K562 (cell line): ENCODE data around the gene E2F3. TPM values are rescaled to one million over a fixed set of nuclear protein-coding genes. Genes with fewer than 3 reads are reported as not detected.

Experiments used
- ATAC-seq: fragments of 200-7000 bp; cut with Tn5 transposase; 3 replicates; pipeline ENCODE4 v1.9.1; 2020; ENCODE audit warnings: moderate library complexity
- BruUV-seq: library from RNA; stranded (reverse); fragments of 400-500 nt; replicated peaks from 2 replicates; lab custom pipeline; 2021; lab: Mats Ljungman, UMichigan
- CTCF ChIA-PET: fragments of 300-600 bp; formaldehyde crosslinking; extraction: SDS; loops from one replicate; lab custom pipeline; 2021; ENCODE audit warnings: low intra/inter-chr PET ratio; lab: Yijun Ruan, JAX
- POLR2A ChIA-PET: fragments of 300-600, 350-650 bp; sonication (Branson Sonifier 250); formaldehyde crosslinking; extraction: SDS; loops from one replicate; lab custom pipeline; 2021; ENCODE audit warnings: antibody characterized with exemption, inconsistent platforms; lab: Yijun Ruan, JAX
- DNase-seq, 4 experiments: peaks; one replicate each; pipeline versions ENCODE4 v3.0.0 to v3.0.0-alpha.2; 2011 to 2018; ENCODE audit warnings: low spot score in 3 of 4, mixed read lengths in 3 of 4; ENCODE audit errors: extremely low read depth in 1 of 4
- FAIRE-seq: peaks from 2 replicates; lab custom pipeline; 2011; peaks lifted over from hg19 to GRCh38; lab: Jason Lieb, UNC
- H2AFZ ChIP-seq: 2 replicates; pipeline ENCODE4 v1.6.0; 2011; ENCODE audit warnings: low read depth, low read length, control low read depth, inconsistent platforms
- H3K27ac ChIP-seq: fragments of 200-600 bp; 3 replicates; pipeline ENCODE4 v1.8.0; 2011; ENCODE audit warnings: low read depth, mild to moderate bottlenecking, control low read depth, inconsistent platforms, low read length, moderate library complexity, mixed read lengths; ENCODE audit errors: extremely low read depth
- H3K27me3 ChIP-seq, 2 experiments: fragments of 300-600 bp in 1 of 2; 2 replicates in 1 of 2; 3 replicates in 1 of 2; pipeline versions ENCODE4 v1.6.0 to v1.8.0; 2011; ENCODE audit warnings: inconsistent platforms in 2 of 2, low read length in 2 of 2, mild to moderate bottlenecking in 1 of 2, mixed read lengths in 1 of 2, moderate library complexity in 1 of 2; ENCODE audit not compliant: control insufficient read depth in 2 of 2, insufficient read depth in 2 of 2
- H3K36me3 ChIP-seq: fragments of 300-600 bp; 3 replicates; pipeline ENCODE4 v1.8.0; 2011; ENCODE audit warnings: mild to moderate bottlenecking, low read length, inconsistent platforms; ENCODE audit not compliant: control insufficient read depth, insufficient read depth
- H3K4me1 ChIP-seq, 2 experiments: fragments of 200-600 bp in 1 of 2; replicated peaks in 1 of 2; 2 replicates in 1 of 2; 3 replicates in 1 of 2; pipeline versions ENCODE4 v1.5.1 to v1.8.0; 2011; ENCODE audit warnings: inconsistent platforms in 2 of 2, low read length in 2 of 2, mild to moderate bottlenecking in 1 of 2, mixed read lengths in 1 of 2, moderate library complexity in 1 of 2; ENCODE audit not compliant: control insufficient read depth in 2 of 2, insufficient read depth in 2 of 2
- H3K4me2 ChIP-seq: 2 replicates; pipeline ENCODE4 v1.6.1; 2011; ENCODE audit warnings: low read length, control low read depth, inconsistent platforms, mixed read lengths; ENCODE audit not compliant: insufficient read depth
- H3K4me3 ChIP-seq: fragments of 200-600 bp; sonication (generic), shearing (Covaris generic); 2 replicates; pipeline ENCODE4 v1.5.1; 2016; ENCODE audit warnings: control low read depth, inconsistent platforms
- H3K79me2 ChIP-seq: fragments of 200-600 bp; 3 replicates; pipeline ENCODE4 v1.8.0; 2011; ENCODE audit warnings: low read length, inconsistent platforms; ENCODE audit not compliant: control insufficient read depth, insufficient read depth
- H3K9ac ChIP-seq, 2 experiments: 2 replicates each; pipeline versions ENCODE4 v1.6.0 to v1.6.1; 2011; ENCODE audit warnings: low read depth in 2 of 2, low read length in 2 of 2, control low read depth in 1 of 2, inconsistent platforms in 1 of 2, mild to moderate bottlenecking in 1 of 2, mixed read lengths in 1 of 2; ENCODE audit not compliant: insufficient read depth in 1 of 2
- H3K9me1 ChIP-seq: one replicate; pipeline ENCODE4 v1.6.0; 2011; ENCODE audit warnings: inconsistent platforms, mild to moderate bottlenecking, low read length, moderate library complexity; ENCODE audit not compliant: control insufficient read depth, insufficient read depth
- H3K9me3 ChIP-seq: replicated peaks from 2 replicates; pipeline ENCODE4 v1.5.1; 2011; ENCODE audit warnings: low read depth, low read length, inconsistent platforms; ENCODE audit not compliant: control insufficient read depth, insufficient read depth
- H4K20me1 ChIP-seq: replicated peaks from 2 replicates; pipeline ENCODE4 v1.6.1; 2011; ENCODE audit warnings: low read length, inconsistent platforms, mixed read lengths; ENCODE audit not compliant: control insufficient read depth, insufficient read depth
- BACH1 ChIP-seq: fragments of 200-800 bp; sonication (Bioruptor generic); IDR thresholded peaks from 2 replicates; pipeline ENCODE4 v1.6.1; 2016; ENCODE audit warnings: missing genetic modification characterization, missing compliant biosample characterization
- C11orf30 ChIP-seq: fragments of 450-650 bp; IDR thresholded peaks from 2 replicates; pipeline ENCODE4 v1.6.1; 2016; ENCODE audit warnings: low read depth, mild to moderate bottlenecking
- DACH1 ChIP-seq: fragments of 450-650 bp; IDR thresholded peaks from 2 replicates; pipeline ENCODE4 v1.6.1; 2018; ENCODE audit not compliant: partially characterized antibody
- KDM5B ChIP-seq: fragments of 200-600 bp; sonication (generic); IDR thresholded peaks from 2 replicates; pipeline ENCODE4 v1.6.1; 2012; ENCODE audit warnings: low read depth, mild to moderate bottlenecking, moderate library complexity, low read length, control low read depth, inconsistent platforms; ENCODE audit not compliant: insufficient replicate concordance
- TFAP4 ChIP-seq: sonication (generic); formaldehyde crosslinking; IDR thresholded peaks from 2 replicates; pipeline ENCODE4 v1.8.0; 2022; ENCODE audit warnings: missing genetic modification reagents, mild to moderate bottlenecking, moderate library complexity, borderline replicate concordance
- ZNF217 ChIP-seq: sonication (generic); formaldehyde crosslinking; IDR thresholded peaks from 2 replicates; pipeline ENCODE4 v1.8.0; 2022; ENCODE audit warnings: mild to moderate bottlenecking, missing genetic modification reagents
- WGBS: fragments of 100-300 bp; shearing (Covaris generic); methylation state at CpG from one replicate; pipeline ENCODE4 v1.1.6; 2016; ENCODE audit warnings: low coverage, mixed read lengths; ENCODE audit not compliant: insufficient coverage; ENCODE audit errors: missing lambda C conversion rate; 5-methylcytosine and 5-hydroxymethylcytosine counted together
- in situ Hi-C: fragments of 300-500 bp; cut with MboI; formaldehyde crosslinking; loops from 4 replicates; pipeline ENCODE4 v1.15.0; 2018; ENCODE audit warnings: inconsistent platforms, mixed read lengths
- intact Hi-C: fragments of 100-400 bp; cut with micrococcal nuclease; formaldehyde crosslinking; loops from 2 replicates; pipeline ENCODE4 v1.14.2; 2022
- polyA plus RNA-seq, 8 experiments: library from polyadenylated mRNA; depleted of rRNA in 4 of 8; stranded (reverse) in 5 of 8; unstranded in 3 of 8; fragments of >200 nt; fragmentation: Nextera tagmentation in 2 of 8; fragmentation: Illumina TruSeq in 1 of 8; extraction: Ambion mirVana in 2 of 8; extraction: Trizol in 1 of 8; gene quantifications; 2 replicates each; pipeline versions ENCODE4 v1.2.1 to v1.2.3, GENCODE V29; 2011 to 2014; ENCODE audit warnings: inconsistent platforms in 1 of 8, missing spikeins in 1 of 8
- total RNA-seq, 7 experiments: library from RNA; depleted of rRNA in 6 of 7; stranded (reverse); fragments of >200 nt in 6 of 7; fragmentation: Illumina TruSeq in 2 of 7; extraction: Trizol in 2 of 7; gene quantifications; 2 replicates each; pipeline versions ENCODE4 v1.2.1 to v1.2.3, GENCODE V29; 2011 to 2021; ENCODE audit warnings: low replicate concordance in 1 of 7
- TF ChIP-seq, protein P1 (sequence below), 2 experiments: fragments of 450-650 bp in 1 of 2; sonication (generic) in 1 of 2; formaldehyde crosslinking in 1 of 2; IDR thresholded peaks; 2 replicates each; pipeline versions ENCODE4 v1.7.1 to v1.9.0; 2016 to 2022; ENCODE audit warnings: inconsistent platforms in 1 of 2, mild to moderate bottlenecking in 1 of 2, missing genetic modification reagents in 1 of 2
- TF ChIP-seq, protein P2 (sequence below): IDR thresholded peaks from 2 replicates; pipeline ENCODE4 v1.6.1; 2014; ENCODE audit warnings: antibody characterized with exemption

Gene E2F3
- total and polyA plus RNA-seq, 9 of the 15 experiments (the other 6 are each of a cell fraction or from before 2014, with no cell fraction given), result 11.1 to 44.7 (median 27.2) TPM

DNA sequence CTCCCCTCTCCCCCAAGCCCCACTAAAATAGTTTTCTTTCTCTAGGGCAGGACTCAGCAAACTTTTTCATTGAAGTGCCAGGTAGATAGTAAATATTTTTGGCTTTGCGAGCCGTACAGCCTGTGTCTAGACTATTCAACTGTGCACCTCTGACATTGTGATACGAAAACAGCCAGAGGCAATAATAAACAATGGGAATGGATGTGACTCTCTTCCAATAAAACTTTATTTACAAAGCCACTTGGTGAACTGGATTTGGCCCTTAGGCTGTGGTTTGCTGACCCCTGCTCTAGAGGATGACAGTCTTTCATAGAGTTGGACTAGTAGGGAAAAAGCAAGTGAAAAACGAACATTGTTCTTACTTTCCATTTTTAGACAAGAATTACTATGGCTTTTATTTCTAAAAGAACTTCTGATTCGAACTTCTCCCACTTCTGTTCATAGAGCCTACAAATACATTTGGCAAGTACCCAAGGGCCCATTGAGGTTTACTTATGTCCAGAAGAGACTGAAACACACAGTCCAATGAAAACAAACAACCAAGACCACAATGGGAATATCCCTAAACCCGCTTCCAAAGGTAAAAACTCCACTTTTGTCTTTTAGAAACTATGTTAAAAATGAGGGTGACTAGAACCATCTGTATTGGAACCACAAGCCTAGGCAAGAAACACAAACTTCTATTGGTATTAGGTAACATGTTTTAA lies 86.1 kb downstream of the E2F3 start:
- no peaks in the 10 kb centered on the region for H3K27me3 ChIP-seq
- no peak overlapping the region for H2AFZ ChIP-seq
- no TSS peak for BruUV-seq
- H4K20me1 ChIP-seq, result no peaks in the 10 kb centered on the region
- peaks cover 96% of the 10 kb centered on the region for H3K36me3 ChIP-seq
- no peak overlapping the region for H3K27ac ChIP-seq
- CTCF ChIA-PET, result no interaction called here
- no peaks in the 10 kb centered on the region for H3K9me1 ChIP-seq
- in situ Hi-C loops, result no loop called here
- H3K9me3 ChIP-seq, result no peaks in the 10 kb centered on the region
- peaks cover 18% of the 10 kb centered on the region; the same call in 2 of the 3 replicates for H3K79me2 ChIP-seq
- POLR2A ChIA-PET, result interaction anchor here (1.5 kb wide), 1 partner anchor 15 kb away, joined by 4 read pairs; no protein-coding TSS in a partner anchor
- no peak for ATAC-seq
- H3K4me2 ChIP-seq, result no peak overlapping the region
- H3K9ac ChIP-seq, result no peak overlapping the region
- H3K4me1 ChIP-seq, result no peaks in the 10 kb centered on the region; a peak in 1 of 5 replicates
- DNase-seq, result no peak
- TF ChIP-seq TFAP4, result no peak
- TF ChIP-seq DACH1, result no peak
- TF ChIP-seq KDM5B, result no peak
- no peak for TF ChIP-seq ZNF217
- TF ChIP-seq, protein P1, sequence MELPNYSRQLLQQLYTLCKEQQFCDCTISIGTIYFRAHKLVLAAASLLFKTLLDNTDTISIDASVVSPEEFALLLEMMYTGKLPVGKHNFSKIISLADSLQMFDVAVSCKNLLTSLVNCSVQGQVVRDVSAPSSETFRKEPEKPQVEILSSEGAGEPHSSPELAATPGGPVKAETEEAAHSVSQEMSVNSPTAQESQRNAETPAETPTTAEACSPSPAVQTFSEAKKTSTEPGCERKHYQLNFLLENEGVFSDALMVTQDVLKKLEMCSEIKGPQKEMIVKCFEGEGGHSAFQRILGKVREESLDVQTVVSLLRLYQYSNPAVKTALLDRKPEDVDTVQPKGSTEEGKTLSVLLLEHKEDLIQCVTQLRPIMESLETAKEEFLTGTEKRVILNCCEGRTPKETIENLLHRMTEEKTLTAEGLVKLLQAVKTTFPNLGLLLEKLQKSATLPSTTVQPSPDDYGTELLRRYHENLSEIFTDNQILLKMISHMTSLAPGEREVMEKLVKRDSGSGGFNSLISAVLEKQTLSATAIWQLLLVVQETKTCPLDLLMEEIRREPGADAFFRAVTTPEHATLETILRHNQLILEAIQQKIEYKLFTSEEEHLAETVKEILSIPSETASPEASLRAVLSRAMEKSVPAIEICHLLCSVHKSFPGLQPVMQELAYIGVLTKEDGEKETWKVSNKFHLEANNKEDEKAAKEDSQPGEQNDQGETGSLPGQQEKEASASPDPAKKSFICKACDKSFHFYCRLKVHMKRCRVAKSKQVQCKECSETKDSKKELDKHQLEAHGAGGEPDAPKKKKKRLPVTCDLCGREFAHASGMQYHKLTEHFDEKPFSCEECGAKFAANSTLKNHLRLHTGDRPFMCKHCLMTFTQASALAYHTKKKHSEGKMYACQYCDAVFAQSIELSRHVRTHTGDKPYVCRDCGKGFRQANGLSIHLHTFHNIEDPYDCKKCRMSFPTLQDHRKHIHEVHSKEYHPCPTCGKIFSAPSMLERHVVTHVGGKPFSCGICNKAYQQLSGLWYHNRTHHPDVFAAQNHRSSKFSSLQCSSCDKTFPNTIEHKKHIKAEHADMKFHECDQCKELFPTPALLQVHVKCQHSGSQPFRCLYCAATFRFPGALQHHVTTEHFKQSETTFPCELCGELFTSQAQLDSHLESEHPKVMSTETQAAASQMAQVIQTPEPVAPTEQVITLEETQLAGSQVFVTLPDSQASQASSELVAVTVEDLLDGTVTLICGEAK (IDR thresholded peaks at IDR 0.05), result peak; percentile 85
- TF ChIP-seq, protein P1 (CRISPR knock-in tag; IDR thresholded peaks at IDR 0.05), result 0 out of 2 replicates have a peak, but pooled peaks have one; percentile 49
- no peak for TF ChIP-seq BACH1 (tag)
- TF ChIP-seq, protein P2, sequence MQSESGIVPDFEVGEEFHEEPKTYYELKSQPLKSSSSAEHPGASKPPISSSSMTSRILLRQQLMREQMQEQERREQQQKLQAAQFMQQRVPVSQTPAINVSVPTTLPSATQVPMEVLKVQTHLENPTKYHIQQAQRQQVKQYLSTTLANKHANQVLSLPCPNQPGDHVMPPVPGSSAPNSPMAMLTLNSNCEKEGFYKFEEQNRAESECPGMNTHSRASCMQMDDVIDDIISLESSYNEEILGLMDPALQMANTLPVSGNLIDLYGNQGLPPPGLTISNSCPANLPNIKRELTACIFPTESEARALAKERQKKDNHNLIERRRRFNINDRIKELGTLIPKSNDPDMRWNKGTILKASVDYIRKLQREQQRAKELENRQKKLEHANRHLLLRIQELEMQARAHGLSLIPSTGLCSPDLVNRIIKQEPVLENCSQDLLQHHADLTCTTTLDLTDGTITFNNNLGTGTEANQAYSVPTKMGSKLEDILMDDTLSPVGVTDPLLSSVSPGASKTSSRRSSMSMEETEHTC, result no peak
- no peak for TF ChIP-seq C11orf30
- TF ChIP-seq, all 486 proteins: peak for 1
- H3K4me3 ChIP-seq, result no peak overlapping the region
- FAIRE-seq, result no peak
- 94% methylated on average over 6 of the region's 6 CpGs for WGBS
- intact Hi-C loops, result no loop called here
